VCaP (cell line): ENCODE results near the gene DNM2.
A peak's percentile ranks its signal among the peaks of the same experiment; 100 is the strongest.

ENCODE experiments used
- H3K27ac ChIP-seq: fragments of 450-650 bp; 2 replicates; pipeline ENCODE4 v1.5.1; 2017
- CTCF ChIP-seq: fragments of 450-650 bp; conservative IDR thresholded peaks from 2 replicates; pipeline ENCODE4 v1.5.1; 2017; ENCODE audit warnings: mild to moderate bottlenecking, moderate library complexity

The DNM2 gene

GRCh38 chr19:10691883-10692282 lies 26.0 kb upstream of the DNM2 start:
- H3K27ac ChIP-seq: no peak overlapping the region
- no peak for TF ChIP-seq CTCF

DNA sequence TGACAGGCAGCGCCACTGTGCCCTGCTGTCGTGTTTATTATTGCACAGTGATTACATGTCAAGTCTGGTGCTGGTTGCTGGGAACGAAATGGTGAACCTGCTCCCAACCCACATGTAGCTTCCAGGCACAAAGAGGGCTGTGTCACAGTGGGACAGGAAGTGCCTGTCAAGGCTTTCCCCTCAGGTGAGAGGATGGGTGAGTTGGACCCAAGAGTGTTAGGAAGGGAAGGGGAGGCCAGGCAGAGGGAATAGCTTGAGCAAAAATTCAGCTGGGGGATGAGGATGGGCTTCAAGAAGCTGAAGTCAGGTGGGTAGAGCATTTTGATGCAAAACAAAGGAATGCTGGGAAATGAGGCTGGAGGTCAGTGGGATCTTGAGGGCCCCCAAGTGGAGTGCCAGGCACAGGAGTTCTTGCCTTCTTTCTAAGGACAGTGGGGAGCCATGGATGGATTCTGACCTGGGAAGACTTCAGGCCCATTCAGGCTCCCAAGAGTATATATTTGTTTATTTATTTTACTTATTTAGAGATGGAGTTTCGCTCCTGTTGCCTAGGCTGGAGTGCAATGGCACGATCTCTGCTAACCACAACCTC lies 25.1 kb upstream of the DNM2 start:
- H3K27ac ChIP-seq: no peak overlapping the region
- no peak for TF ChIP-seq CTCF

GRCh38 chr19:10694706-10695307 lies 23.1 kb upstream of the DNM2 start:
- TF ChIP-seq CTCF: no peak
- no peak overlapping the region for H3K27ac ChIP-seq

- TF ChIP-seq CTCF: no peak
- no peak overlapping the region for H3K27ac ChIP-seq
Observed at GRCh38 chr19:10695401-10696398, 22.2 kb upstream of the DNM2 start.

DNA sequence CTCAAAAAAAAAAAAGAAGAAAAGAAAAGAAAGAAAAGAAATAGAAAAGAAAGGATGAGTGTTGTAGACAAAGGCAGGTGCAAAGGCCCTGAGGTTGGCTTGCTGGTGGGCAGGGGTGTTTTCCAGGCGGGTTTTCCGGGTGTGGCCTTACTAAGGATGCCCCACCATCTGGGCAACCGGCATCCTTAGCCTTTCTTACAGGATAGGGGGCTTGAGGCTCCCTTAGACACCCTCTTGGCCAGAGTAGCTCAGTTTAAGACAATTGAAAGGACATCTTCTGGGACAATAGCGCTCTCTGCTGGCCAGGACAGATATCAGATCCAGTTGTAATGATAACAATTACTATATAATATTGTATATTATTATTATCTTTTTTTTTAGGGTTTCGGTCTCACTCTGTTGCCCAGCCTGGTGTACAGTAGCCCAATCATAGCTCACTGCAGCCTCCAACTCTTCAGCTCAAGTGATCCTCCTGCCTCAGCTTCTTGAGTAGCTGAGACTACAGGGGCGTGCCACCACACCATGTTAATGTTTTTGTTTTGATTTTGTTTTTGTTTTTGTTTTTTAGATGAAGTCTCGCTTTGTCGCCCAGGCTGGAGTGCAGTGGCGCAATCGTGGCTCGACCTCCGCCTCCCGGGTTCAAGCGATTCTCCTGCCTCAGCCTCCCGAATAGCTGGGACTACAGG lies 18.1 kb upstream of the DNM2 start:
- TF ChIP-seq CTCF: peak; percentile 67
- H3K27ac ChIP-seq: no peak overlapping the region

DNA sequence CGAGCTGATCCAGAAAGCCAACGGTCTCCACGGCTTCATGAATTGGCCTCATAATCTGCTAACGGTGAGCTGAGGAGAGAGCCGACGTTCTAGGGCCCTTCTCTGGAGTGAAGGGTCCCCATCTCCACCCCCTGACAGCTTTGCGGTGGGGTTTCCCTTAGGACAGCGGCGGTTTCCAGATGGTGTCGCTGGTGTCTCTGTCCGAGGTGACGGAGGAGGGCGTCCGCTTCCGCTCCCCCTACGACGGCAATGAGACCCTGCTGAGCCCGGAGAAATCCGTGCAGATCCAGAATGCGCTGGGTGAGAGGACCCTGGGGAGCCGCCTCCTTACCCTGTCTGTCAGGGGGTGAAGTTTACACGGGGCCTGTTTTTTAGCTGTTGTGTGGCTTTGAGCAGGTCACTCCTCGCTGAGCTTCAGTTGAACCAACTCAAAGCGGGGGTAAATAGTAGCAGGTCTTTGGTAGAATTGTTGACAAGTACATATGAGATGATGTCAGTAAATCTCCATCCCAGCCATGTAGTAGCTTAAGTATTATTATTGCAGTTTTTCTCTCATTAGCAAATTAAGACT lies 15.8 kb upstream of the DNM2 start:
- H3K27ac ChIP-seq: peak overlapping the region; percentile 65
- TF ChIP-seq CTCF: no peak

GRCh38 chr19:10706990-10707389 lies 10.9 kb upstream of the DNM2 start:
- no peak for TF ChIP-seq CTCF
- H3K27ac ChIP-seq: no peak overlapping the region
